ENCODE measurements around the gene ARRB1.

The ARRB1 gene

DNA sequence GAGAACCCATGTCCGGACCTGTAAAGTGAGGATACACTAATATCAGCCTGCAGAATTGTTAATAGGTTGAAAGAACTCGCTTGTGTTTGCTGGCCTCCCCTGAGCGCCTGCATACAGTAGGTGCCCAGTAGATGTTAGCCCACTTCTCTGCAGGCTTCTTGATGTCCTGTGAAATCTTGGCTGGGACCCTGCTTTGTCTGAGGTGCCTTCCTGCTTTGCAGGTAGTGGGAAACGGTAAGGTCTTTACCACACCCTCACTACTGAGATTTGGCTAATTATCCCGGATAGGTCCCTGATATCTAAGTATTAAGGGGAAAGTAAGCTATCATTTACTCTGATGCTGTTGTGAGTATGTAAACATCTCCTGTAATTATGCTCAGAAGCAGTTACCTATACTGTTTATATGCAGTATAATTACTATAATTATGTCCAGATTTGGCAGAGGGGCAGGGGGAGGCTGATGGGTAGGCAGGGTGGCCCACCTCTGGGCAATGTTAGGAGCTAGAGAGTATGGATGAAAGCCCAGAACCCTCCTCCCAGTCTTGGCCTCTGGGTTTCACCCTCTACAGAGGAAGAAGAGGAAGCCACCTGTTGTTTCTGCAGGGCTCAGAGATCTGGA, 1.2 kb upstream of the ARRB1 start:
- peak overlapping the region; percentile 58; the same call in 1 of the 2 replicates for H3K4me3 ChIP-seq (ENCODE audit: control insufficient read depth, low read depth, low read length)
- DNase-seq (ENCODE audit: low read depth): no peak

DNA sequence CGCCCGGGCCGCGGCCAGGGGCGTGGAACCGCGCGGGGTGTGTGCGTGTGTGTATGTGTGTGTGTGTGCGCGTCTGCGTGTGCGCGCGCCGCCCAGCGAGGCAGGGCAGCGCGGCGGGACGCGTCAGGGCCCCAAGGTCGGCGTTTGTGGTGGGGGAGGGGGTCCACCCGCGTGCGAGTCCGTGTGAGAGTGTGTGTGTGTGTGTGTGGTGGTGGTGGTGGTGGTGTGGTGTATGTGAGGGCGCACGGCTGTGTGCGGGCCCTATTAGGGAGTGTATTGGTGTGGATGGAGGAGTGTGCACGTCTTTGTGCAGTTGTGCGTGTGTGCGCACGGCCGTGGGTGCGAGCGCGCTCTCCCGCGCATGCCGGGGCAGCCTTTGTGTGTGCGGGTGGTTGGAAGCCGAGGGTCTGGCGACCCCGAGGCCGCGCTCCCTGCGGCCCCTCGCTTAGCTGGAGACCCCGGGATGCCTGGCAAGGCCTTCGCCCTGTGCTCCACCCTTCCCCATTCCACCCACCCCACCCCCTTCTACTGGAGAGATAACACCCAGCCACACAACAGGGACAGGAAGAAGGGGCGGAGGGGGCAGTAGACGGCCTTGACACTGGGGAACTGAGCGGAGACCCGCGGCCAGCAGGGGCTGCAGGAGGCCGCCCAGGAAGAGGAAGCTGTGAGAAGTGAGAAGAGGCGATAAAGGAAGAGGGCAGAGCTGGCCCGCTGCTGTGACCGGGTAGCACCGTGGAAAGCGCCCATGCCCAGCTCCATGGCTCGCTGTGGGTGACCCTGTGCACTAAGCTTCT, 528 bp upstream of the ARRB1 start:
- DNase-seq (ENCODE audit: low read depth): no peak
- TF ChIP-seq CTCF (IDR thresholded peaks at IDR 0.05; ENCODE audit: control insufficient read depth, insufficient read depth, low read depth, low read length, missing control alignments): no peak
- peak overlapping the region; percentile 58 for H3K4me3 ChIP-seq (ENCODE audit: control insufficient read depth, low read depth, low read length)

More for the DNA sequence above, 1.2 kb upstream of the ARRB1 start:
- no peak for TF ChIP-seq CTCF (IDR thresholded peaks at IDR 0.05; ENCODE audit: control insufficient read depth, insufficient read depth, low read depth, low read length, missing control alignments)

DNA sequence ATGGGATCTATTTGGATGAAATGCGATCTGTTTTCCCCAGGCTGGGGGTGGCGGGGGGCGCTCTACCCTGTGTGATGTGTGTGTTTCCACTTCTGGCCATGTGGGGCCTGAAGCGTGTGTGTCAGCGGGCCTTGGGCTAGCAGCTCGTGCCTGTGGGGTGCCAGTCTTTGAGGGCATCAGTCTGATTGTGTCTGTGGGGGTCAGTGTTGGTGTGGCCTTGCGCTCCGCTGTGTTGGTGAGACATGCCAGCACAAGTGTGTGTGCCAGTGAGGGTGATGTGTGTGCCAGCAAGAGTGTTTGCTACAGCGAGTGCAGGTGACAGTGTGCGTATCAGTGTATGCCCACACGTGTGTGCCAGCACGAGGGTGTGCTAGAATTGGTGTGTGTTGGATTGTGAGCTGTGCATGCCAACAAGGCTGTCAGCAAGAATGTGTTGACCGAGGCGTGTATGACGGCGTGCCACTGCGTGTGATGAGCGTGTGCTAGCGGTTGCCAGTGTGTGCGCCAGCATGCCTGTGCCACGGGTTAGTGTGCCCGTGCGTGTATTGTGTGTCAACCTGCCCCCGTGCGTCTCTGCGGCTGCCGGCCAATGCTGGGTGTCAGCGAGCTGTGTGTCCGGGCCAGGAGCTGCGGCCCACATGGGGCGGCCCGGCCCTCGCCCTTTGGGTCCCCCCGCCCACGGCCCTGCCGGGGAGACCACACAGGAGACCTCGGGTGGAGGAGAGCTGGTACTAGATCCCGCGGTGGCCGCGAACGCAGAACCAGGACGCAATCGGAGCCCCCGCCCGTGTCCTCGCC, 519 bp downstream of the ARRB1 start:
- no peak for DNase-seq (ENCODE audit: low read depth)
- H3K4me3 ChIP-seq (ENCODE audit: control insufficient read depth, low read depth, low read length): peak overlapping the region; percentile 58
- TF ChIP-seq CTCF (IDR thresholded peaks at IDR 0.05; ENCODE audit: control insufficient read depth, insufficient read depth, low read depth, low read length, missing control alignments): no peak

GRCh38 chr11:75350122-75350742, 1.2 kb downstream of the ARRB1 start:
- TF ChIP-seq CTCF (IDR thresholded peaks at IDR 0.05; ENCODE audit: control insufficient read depth, insufficient read depth, low read depth, low read length, missing control alignments): no peak
- H3K4me3 ChIP-seq (ENCODE audit: control insufficient read depth, low read depth, low read length): no peak overlapping the region
- DNase-seq (ENCODE audit: low read depth): no peak

GRCh38 chr11:75349521-75350116, 1.8 kb downstream of the ARRB1 start:
- no peak for DNase-seq (ENCODE audit: low read depth)
- H3K4me3 ChIP-seq (ENCODE audit: control insufficient read depth, low read depth, low read length): no peak overlapping the region
- no peak for TF ChIP-seq CTCF (IDR thresholded peaks at IDR 0.05; ENCODE audit: control insufficient read depth, insufficient read depth, low read depth, low read length, missing control alignments)
